ENCODE measurements around the gene KIF18B. TPM values are rescaled to one million over a fixed set of nuclear protein-coding genes. Genes with fewer than 3 reads are reported as not detected.

The KIF18B gene
- total and polyA plus RNA-seq, 2 of the 8 experiments (the other 6 are each of a cell fraction or from before 2014, with no cell fraction given), result 39.0 to 59.4 TPM

DNA sequence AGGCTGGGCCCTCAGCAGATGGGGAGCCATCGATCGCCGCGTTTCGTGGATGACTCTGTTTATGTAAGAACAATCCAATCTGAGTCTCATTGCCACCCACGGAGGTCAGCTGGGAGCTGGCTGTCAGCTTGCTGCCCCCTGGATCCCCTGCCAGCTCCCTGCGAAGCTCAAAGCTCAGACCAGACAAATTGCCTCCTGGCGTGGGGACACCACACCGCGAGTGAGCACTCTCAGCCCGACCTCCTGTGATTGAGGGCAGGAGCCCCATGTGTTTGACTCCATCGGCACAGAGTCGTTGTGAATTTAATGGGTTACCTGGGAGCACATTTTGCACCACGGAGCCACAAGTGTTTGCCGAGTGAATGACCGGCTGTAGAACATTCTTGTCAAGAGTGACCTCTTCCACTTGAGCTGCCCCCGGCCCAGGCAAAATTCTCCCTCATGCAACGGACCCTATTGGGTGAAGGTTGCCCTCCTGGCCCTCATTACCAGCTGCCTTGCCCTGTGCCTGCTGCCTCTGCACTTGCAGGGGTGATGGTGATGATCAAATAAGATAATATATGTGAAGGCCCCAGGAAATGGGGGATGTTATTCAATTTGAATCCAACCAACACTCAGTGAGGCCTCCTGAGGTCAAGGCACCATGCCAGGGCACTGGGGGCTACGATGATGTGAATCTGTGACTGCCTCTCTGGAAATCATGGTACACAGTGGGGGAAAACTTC lies 24.7 kb downstream of the KIF18B start:
- no peaks in the 10 kb centered on the region; the same call in 1 of the 2 replicates for H3K23me2 ChIP-seq (ENCODE audit: low read depth, low read length)
- no peaks in the 10 kb centered on the region for H3K27me3 ChIP-seq (replicated peaks in 1 of 4; ENCODE audit: control insufficient read depth in 3 of 4, extremely low read depth in 1 of 4, insufficient read depth in 3 of 4, low read length in 3 of 4)
- no peak overlapping the region for H4K5ac ChIP-seq (ENCODE audit: insufficient read length, low read depth, low read length)
- no peak overlapping the region for H3K18ac ChIP-seq (ENCODE audit: extremely low read depth, low read length)
- no peak overlapping the region for H2AFZ ChIP-seq (ENCODE audit: low read length)
- H2BK120ac ChIP-seq (replicated peaks; ENCODE audit: low read depth, low read length), result no peak overlapping the region
- peaks cover 6 to 15% (median 9%) of the 10 kb centered on the region in 4 experiments for H3K4me1 ChIP-seq (replicated peaks in 1 of 4; ENCODE audit: control insufficient read depth in 3 of 4, insufficient read depth in 4 of 4, low read length in 3 of 4)
- no peak overlapping the region; the same call in 1 of the 2 replicates for H2BK20ac ChIP-seq (ENCODE audit: low read length)
- CTCF ChIA-PET (ENCODE audit: partially characterized antibody), result interaction anchor here (0.6 to 13.0 kb wide), 9 partner anchors 9 to 209 kb away, joined by 3 to 243 read pairs (median 22); partner anchors contain the start of gene C1QL1
- H3K9me3 ChIP-seq (ENCODE audit: insufficient read depth in 2 of 2, low read depth in 1 of 2, low read length in 1 of 2), result no peaks in the 10 kb centered on the region
- H3K4ac ChIP-seq (replicated peaks; ENCODE audit: insufficient read length, low read depth, low read length), result no peak overlapping the region
- H2BK15ac ChIP-seq (ENCODE audit: low read length), result no peak overlapping the region
- no peak overlapping the region for H3K9ac ChIP-seq (replicated peaks in 1 of 4; ENCODE audit: extremely low read depth in 1 of 4, low read depth in 3 of 4, low read length in 3 of 4)
- no peaks in the 10 kb centered on the region for H3K79me1 ChIP-seq (ENCODE audit: low read depth, low read length)
- DNase-seq (ENCODE audit: low read depth in 1 of 2, low spot score in 2 of 2), result peak in 1 of 2 experiments; percentile 47
- POLR2A ChIA-PET (ENCODE audit: partially characterized antibody), result interaction anchor here (1.0 to 5.3 kb wide), 9 partner anchors 18 to 120 kb away, joined by 3 to 25 read pairs (median 4); partner anchors contain the start of genes EFTUD2 and KIF18B
- WGBS, 2 experiments (ENCODE audit: extremely low coverage in 1 of 2, insufficient coverage in 1 of 2, insufficient read length in 1 of 2, insufficient replicate concordance in 2 of 2, low coverage in 1 of 2, low lambda C conversion rate in 2 of 2, missing lambda C conversion rate in 1 of 2), result 87% methylated on average over 19 of the region's 19 CpGs; no CpG with 5 or more reads in 1 of the 2 experiments
- no peaks in the 10 kb centered on the region for H4K20me1 ChIP-seq (replicated peaks in 1 of 2; ENCODE audit: control insufficient read depth in 1 of 2, insufficient read depth in 2 of 2, low read length in 2 of 2)
- H4K91ac ChIP-seq (replicated peaks; ENCODE audit: insufficient read length, low read length), result no peak overlapping the region
- no peak overlapping the region for H3K4me3 ChIP-seq (ENCODE audit: extremely low read depth in 1 of 4, insufficient read depth in 2 of 4, low read depth in 3 of 4, low read length in 4 of 4)
- no peak overlapping the region for H2BK5ac ChIP-seq (ENCODE audit: low read depth, low read length)
- no peak overlapping the region for H3K14ac ChIP-seq (ENCODE audit: insufficient read length)
- H3K4me2 ChIP-seq (ENCODE audit: insufficient read depth in 1 of 2, low read depth in 2 of 2, low read length in 2 of 2), result no peak overlapping the region
- no peak overlapping the region for H3K27ac ChIP-seq (ENCODE audit: low read depth, low read length)
- H3K56ac ChIP-seq (replicated peaks; ENCODE audit: insufficient read length, low read depth, low read length), result no peak overlapping the region
- peak overlapping the region; percentile 9; the same call in 1 of the 2 replicates for H2BK12ac ChIP-seq (ENCODE audit: low read depth, low read length)
- no peak overlapping the region; the same call in none of the 2 replicates for H4K8ac ChIP-seq (ENCODE audit: extremely low read depth, insufficient read depth, low read length)
- H3K36me3 ChIP-seq (ENCODE audit: control insufficient read depth in 2 of 4, insufficient read depth in 4 of 4, low read length in 3 of 4), result peaks cover 6 to 20% (median 14%) of the 10 kb centered on the region in 4 experiments; a peak in 7 of 8 replicates
- no peak overlapping the region for H3K23ac ChIP-seq (ENCODE audit: insufficient read length)
- H2AK5ac ChIP-seq (ENCODE audit: low read depth, low read length), result no peak overlapping the region
- no peak for FAIRE-seq
- no peaks in the 10 kb centered on the region for H3K79me2 ChIP-seq (ENCODE audit: control insufficient read depth in 1 of 2, insufficient read depth in 2 of 2, low read length in 2 of 2)
- TF ChIP-seq JUN (IDR thresholded peaks at IDR 0.05; ENCODE audit: low read depth, low read length) (no peak), PHF8 (conservative IDR thresholded peaks at IDR 0.05; ENCODE audit: low read depth, low read length) (no peak), KDM4A (IDR thresholded peaks at IDR 0.05; ENCODE audit: low read depth, low read length, severe bottlenecking) (no peak), RXRA (IDR thresholded peaks at IDR 0.05; ENCODE audit: insufficient read depth, low read depth, low read length) (no peak), TAF1 (IDR thresholded peaks at IDR 0.05; ENCODE audit: low read depth, low read length) (no peak), GTF2F1 (IDR thresholded peaks at IDR 0.05; ENCODE audit: borderline replicate concordance, low read depth, low read length) (no peak), SIN3A (conservative IDR thresholded peaks at IDR 0.05 in 1 of 2, IDR thresholded peaks at IDR 0.05 in 1 of 2; ENCODE audit: low read depth in 1 of 2, low read length in 2 of 2) (no peak), BCL11A (IDR thresholded peaks at IDR 0.05; ENCODE audit: low read depth in 2 of 2, low read length in 2 of 2) (no peak), GABPA (IDR thresholded peaks at IDR 0.05; ENCODE audit: borderline replicate concordance, insufficient read depth, low read length) (no peak), RNF2 (IDR thresholded peaks at IDR 0.05; ENCODE audit: borderline replicate concordance, low read depth, low read length, missing control alignments, poor library complexity, severe bottlenecking) (no peak)
